K562 (cell line): ENCODE measurements around the gene ACSF3.

Source experiments
- ATF6 ChIP-seq: sonication (generic); formaldehyde crosslinking; IDR thresholded peaks from 2 replicates; pipeline ENCODE4 v1.4.0; 2020; ENCODE audit warnings: mild to moderate bottlenecking, missing genetic modification reagents
- EZH2 ChIP-seq: IDR thresholded peaks from 2 replicates; pipeline ENCODE4 v1.6.1; 2012; ENCODE audit warnings: low read depth, mild to moderate bottlenecking, inconsistent platforms, low read length, borderline replicate concordance
- RAD51 ChIP-seq: fragments of 450-650 bp; IDR thresholded peaks from 2 replicates; pipeline ENCODE4 v1.7.1; 2016; ENCODE audit warnings: low read depth, mild to moderate bottlenecking, borderline replicate concordance
- SIRT6 ChIP-seq: IDR thresholded peaks from one replicate; pipeline ENCODE4 v1.6.1; 2012; ENCODE audit warnings: low read depth, mild to moderate bottlenecking, control low read depth, inconsistent platforms, low read length, moderate library complexity
- YY1 ChIP-seq, 3 experiments: IDR thresholded peaks; 2 replicates each; pipeline ENCODE4 v1.6.1; 2011; ENCODE audit warnings: low read length in 2 of 3, mild to moderate bottlenecking in 2 of 3, moderate library complexity in 2 of 3, borderline replicate concordance in 1 of 3, control low read depth in 1 of 3, low read depth in 1 of 3; ENCODE audit not compliant: insufficient read depth in 3 of 3, insufficient replicate concordance in 2 of 3, control insufficient read depth in 1 of 3, insufficient read length in 1 of 3; ENCODE audit errors: extremely low read depth in 1 of 3

GRCh38 chr16:89073346-89074071 is 20.1 kb upstream of the ACSF3 start:
- TF ChIP-seq RAD51 (no peak), ATF6 (no peak), YY1 (IDR thresholded peaks at IDR 0.05; ENCODE audit: borderline replicate concordance in 1 of 3, control insufficient read depth in 1 of 3, extremely low read depth in 1 of 3, insufficient read depth in 3 of 3, insufficient read length in 1 of 3, insufficient replicate concordance in 2 of 3, low read depth in 1 of 3, low read length in 2 of 3) (no peak), SIRT6 (no peak), EZH2 (no peak)
